ENCODE results near the gene OR2G2.

OR2G2 gene

GRCh38 chr1:247574236-247574635 is 13.9 kb upstream of the OR2G2 start:
- TF ChIP-seq CTCF (conservative IDR thresholded peaks at IDR 0.05; ENCODE audit: low read depth): no peak
- DNase-seq (ENCODE audit: low spot score): no peak
- CTCF ChIA-PET: no interaction called here
- no peak overlapping the region for H3K27ac ChIP-seq
- POLR2A ChIA-PET (ENCODE audit: low non-redundant PET): no interaction called here

GRCh38 chr1:247574664-247575063 is 13.5 kb upstream of the OR2G2 start:
- CTCF ChIA-PET: no interaction called here
- no peak for DNase-seq (ENCODE audit: low spot score)
- TF ChIP-seq CTCF (conservative IDR thresholded peaks at IDR 0.05; ENCODE audit: low read depth): no peak
- POLR2A ChIA-PET (ENCODE audit: low non-redundant PET): no interaction called here
- no peak overlapping the region for H3K27ac ChIP-seq

- peak; percentile 8 for DNase-seq (ENCODE audit: low spot score)
- ChIA-PET POLR2A (ENCODE audit: low non-redundant PET) (no interaction called here), CTCF (interaction anchor here (0.6 kb wide), 1 partner anchor 146 kb away, joined by 3 read pairs; no protein-coding TSS in a partner anchor)
- no peak overlapping the region for H3K27ac ChIP-seq
- TF ChIP-seq CTCF (conservative IDR thresholded peaks at IDR 0.05; ENCODE audit: low read depth): peak; percentile 26
Measured at GRCh38 chr1:247576514-247576913, 11.6 kb upstream of the OR2G2 start.

GRCh38 chr1:247578946-247579460 is 9.2 kb upstream of the OR2G2 start:
- ChIA-PET CTCF (no interaction called here), POLR2A (ENCODE audit: low non-redundant PET) (no interaction called here)
- no peak for DNase-seq (ENCODE audit: low spot score)
- TF ChIP-seq CTCF (conservative IDR thresholded peaks at IDR 0.05; ENCODE audit: low read depth): no peak
- H3K27ac ChIP-seq: no peak overlapping the region

- no peak within 1 kb of the TSS for H3K27ac ChIP-seq
- CTCF ChIA-PET: no interaction called here
- no peak for TF ChIP-seq CTCF (conservative IDR thresholded peaks at IDR 0.05; ENCODE audit: low read depth)
- POLR2A ChIA-PET (ENCODE audit: low non-redundant PET): no interaction called here
- DNase-seq (ENCODE audit: low spot score): no peak
Measured at GRCh38 chr1:247605286-247605685, 17.1 kb downstream of the OR2G2 start, which contains the start of gene OR2G3. TSS of gene OR2G3 (plus strand) at chr1:247605586. CDS start at chr1:247605586, 0 bp downstream.

GRCh38 chr1:247613405-247613804 is 25.2 kb downstream of the OR2G2 start:
- ChIA-PET CTCF (no interaction called here), POLR2A (ENCODE audit: low non-redundant PET) (no interaction called here)
- H3K27ac ChIP-seq: no peak overlapping the region
- DNase-seq (ENCODE audit: low spot score): no peak
- no peak for TF ChIP-seq CTCF (conservative IDR thresholded peaks at IDR 0.05; ENCODE audit: low read depth)

GRCh38 chr1:247614625-247615024 is 26.5 kb downstream of the OR2G2 start:
- no peak overlapping the region for H3K27ac ChIP-seq
- POLR2A ChIA-PET (ENCODE audit: low non-redundant PET): no interaction called here
- CTCF ChIA-PET: no interaction called here
- no peak for DNase-seq (ENCODE audit: low spot score)
- TF ChIP-seq CTCF (conservative IDR thresholded peaks at IDR 0.05; ENCODE audit: low read depth): no peak

Data from RWPE1 (cell line).